Mucosa of gallbladder (tissue), 1 donor: ENCODE data around the gene IP6K3. TPM values are rescaled to one million over a fixed set of nuclear protein-coding genes. Genes with fewer than 3 reads are reported as not detected.

Experiments used
- DNase-seq: peaks from one replicate; pipeline ENCODE4 v3.0.0-alpha.2; 2020; ENCODE audit warnings: low spot score
- total RNA-seq: library from RNA; stranded (reverse); gene quantifications from one replicate; pipeline ENCODE4 v1.2.1, GENCODE V29; 2021
- donor health status: DM: no; HTN: no; CAD: no.

IP6K3 gene
- total RNA-seq, 1 donor from 2014 or later: 0.26 TPM

- no peak for DNase-seq
These were observed 55.9 kb downstream of the IP6K3 start for GRCh38 chr6:33690766-33691165.

GRCh38 chr6:33689879-33690278, 56.8 kb downstream of the IP6K3 start:
- DNase-seq: no peak

GRCh38 chr6:33689148-33689494, 57.6 kb downstream of the IP6K3 start:
- no peak for DNase-seq

- no peak for DNase-seq
These were observed 58.1 kb downstream of the IP6K3 start for GRCh38 chr6:33688451-33689147.

GRCh38 chr6:33688006-33688405, 58.7 kb downstream of the IP6K3 start:
- no peak for DNase-seq

- no peak for DNase-seq
These were observed 59.4 kb downstream of the IP6K3 start for GRCh38 chr6:33686981-33687975.

GRCh38 chr6:33686225-33686924, 60.3 kb downstream of the IP6K3 start:
- DNase-seq: no peak

GRCh38 chr6:33685411-33686224, 61.1 kb downstream of the IP6K3 start:
- DNase-seq: no peak

- no peak for DNase-seq
These were observed 61.7 kb downstream of the IP6K3 start for GRCh38 chr6:33684983-33685382.

- no peak for DNase-seq
These were observed 62.2 kb downstream of the IP6K3 start for GRCh38 chr6:33684428-33684896.

- no peak for DNase-seq
These were observed 62.9 kb downstream of the IP6K3 start for GRCh38 chr6:33683576-33684427.

- DNase-seq: no peak
These were observed 63.6 kb downstream of the IP6K3 start for GRCh38 chr6:33683051-33683571.

GRCh38 chr6:33682341-33682740, 64.4 kb downstream of the IP6K3 start:
- DNase-seq: no peak

- DNase-seq: no peak
These were observed 66.9 kb downstream of the IP6K3 start for GRCh38 chr6:33679761-33680160.

- no peak for DNase-seq
These were observed 67.7 kb downstream of the IP6K3 start for GRCh38 chr6:33678932-33679490.

- DNase-seq: no peak
These were observed 68.3 kb downstream of the IP6K3 start for GRCh38 chr6:33678233-33678931.

- DNase-seq: no peak
These were observed 69.0 kb downstream of the IP6K3 start for GRCh38 chr6:33677689-33678088.

GRCh38 chr6:33677143-33677660, 69.5 kb downstream of the IP6K3 start:
- no peak for DNase-seq
